ENCODE results near the gene ZNF134. TPM values are rescaled to one million over a fixed set of nuclear protein-coding genes. Genes with fewer than 3 reads are reported as not detected.

ZNF134 gene
- total and polyA plus RNA-seq, 9 of the 15 experiments (the other 6 are each of a cell fraction or from before 2014, with no cell fraction given) = 1.3 to 10.0 (median 5.7) TPM

DNA sequence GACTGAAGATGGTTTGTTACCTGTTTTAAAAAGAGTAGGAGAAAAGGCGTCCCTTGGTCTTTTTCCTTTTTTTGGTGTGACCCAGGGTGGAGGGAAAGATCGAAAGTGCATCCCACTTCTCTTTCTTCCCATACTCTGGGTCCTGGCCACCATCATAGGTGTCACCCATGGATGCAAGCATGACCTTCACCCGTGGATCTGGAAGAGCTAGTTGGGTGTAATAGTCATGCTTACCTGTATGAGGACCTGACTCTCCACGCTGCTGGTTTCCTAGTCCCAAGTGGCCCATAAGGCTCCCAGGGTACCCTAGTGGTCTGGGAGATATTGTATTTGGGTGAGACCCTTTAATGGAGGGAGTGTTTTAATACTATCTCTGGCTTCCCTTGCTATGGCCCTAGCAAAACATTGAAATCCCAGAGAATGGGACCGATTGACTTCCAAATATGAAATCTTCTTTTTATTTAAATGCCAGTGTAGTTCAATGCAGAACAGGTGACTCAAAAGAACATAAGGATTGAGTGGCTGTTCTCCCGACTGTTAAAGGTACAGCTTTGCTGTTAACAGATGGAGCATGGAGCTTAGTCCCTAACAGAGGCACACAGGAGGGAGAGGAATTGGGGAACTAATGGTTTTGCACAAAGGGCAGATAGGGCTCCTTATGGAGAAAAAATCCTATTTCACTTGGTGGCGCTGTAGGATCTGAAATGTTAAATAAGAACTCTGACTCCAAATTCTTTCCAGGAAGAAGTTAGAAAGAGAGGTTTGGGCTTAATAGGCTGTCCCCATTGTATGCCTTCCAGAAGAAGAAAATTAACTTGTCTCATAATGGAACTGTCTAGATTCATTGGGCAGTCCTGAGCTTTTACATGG lies 47.4 kb upstream of the ZNF134 start (continued):
- 0 out of 2 replicates have a peak, but pooled peaks have one; percentile 60 for TF ChIP-seq XRCC3 (IDR thresholded peaks at IDR 0.05)
- peak; percentile 77 for TF ChIP-seq ZFP36 (IDR thresholded peaks at IDR 0.05; ENCODE audit: low read depth, low read length, partially characterized antibody)
- TF ChIP-seq FOXA1 (IDR thresholded peaks at IDR 0.05; ENCODE audit: borderline replicate concordance) = no peak
- TF ChIP-seq, protein P1, sequence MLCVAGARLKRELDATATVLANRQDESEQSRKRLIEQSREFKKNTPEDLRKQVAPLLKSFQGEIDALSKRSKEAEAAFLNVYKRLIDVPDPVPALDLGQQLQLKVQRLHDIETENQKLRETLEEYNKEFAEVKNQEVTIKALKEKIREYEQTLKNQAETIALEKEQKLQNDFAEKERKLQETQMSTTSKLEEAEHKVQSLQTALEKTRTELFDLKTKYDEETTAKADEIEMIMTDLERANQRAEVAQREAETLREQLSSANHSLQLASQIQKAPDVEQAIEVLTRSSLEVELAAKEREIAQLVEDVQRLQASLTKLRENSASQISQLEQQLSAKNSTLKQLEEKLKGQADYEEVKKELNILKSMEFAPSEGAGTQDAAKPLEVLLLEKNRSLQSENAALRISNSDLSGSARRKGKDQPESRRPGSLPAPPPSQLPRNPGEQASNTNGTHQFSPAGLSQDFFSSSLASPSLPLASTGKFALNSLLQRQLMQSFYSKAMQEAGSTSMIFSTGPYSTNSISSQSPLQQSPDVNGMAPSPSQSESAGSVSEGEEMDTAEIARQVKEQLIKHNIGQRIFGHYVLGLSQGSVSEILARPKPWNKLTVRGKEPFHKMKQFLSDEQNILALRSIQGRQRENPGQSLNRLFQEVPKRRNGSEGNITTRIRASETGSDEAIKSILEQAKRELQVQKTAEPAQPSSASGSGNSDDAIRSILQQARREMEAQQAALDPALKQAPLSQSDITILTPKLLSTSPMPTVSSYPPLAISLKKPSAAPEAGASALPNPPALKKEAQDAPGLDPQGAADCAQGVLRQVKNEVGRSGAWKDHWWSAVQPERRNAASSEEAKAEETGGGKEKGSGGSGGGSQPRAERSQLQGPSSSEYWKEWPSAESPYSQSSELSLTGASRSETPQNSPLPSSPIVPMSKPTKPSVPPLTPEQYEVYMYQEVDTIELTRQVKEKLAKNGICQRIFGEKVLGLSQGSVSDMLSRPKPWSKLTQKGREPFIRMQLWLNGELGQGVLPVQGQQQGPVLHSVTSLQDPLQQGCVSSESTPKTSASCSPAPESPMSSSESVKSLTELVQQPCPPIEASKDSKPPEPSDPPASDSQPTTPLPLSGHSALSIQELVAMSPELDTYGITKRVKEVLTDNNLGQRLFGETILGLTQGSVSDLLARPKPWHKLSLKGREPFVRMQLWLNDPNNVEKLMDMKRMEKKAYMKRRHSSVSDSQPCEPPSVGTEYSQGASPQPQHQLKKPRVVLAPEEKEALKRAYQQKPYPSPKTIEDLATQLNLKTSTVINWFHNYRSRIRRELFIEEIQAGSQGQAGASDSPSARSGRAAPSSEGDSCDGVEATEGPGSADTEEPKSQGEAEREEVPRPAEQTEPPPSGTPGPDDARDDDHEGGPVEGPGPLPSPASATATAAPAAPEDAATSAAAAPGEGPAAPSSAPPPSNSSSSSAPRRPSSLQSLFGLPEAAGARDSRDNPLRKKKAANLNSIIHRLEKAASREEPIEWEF (CRISPR knock-in tag; IDR thresholded peaks at IDR 0.05) = no peak

DNA sequence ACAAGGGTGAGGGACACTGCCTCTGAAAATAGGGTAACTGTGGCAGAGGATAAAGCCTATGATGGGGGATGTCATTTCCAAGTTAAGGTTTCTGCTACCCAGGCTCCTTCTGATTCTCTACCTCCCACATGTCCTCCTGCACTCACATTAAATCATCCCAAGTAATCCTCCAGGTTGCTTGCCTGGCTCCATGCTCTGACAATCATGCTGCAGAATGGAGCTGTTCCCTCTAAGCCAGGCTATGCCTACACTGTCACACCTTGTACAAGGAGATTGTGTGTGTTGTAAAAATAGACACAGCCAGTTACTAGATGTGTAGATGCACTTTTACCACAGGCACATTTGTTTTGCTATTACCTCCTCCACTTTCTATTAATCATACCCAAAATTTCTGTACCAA lies 43.3 kb upstream of the ZNF134 start:
- ChIA-PET CTCF (ENCODE audit: low intra/inter-chr PET ratio) (no interaction called here), POLR2A (no interaction called here)
- H3K27ac ChIP-seq (ENCODE audit: extremely low read depth, low read depth, low read length) = no peak overlapping the region
- no peaks in the 10 kb centered on the region for H3K9me1 ChIP-seq (ENCODE audit: control insufficient read depth, insufficient read depth, low read length)
- DNase-seq (ENCODE audit: extremely low read depth in 1 of 4, low spot score in 3 of 4) = no peak
- no peaks in the 10 kb centered on the region for H3K4me1 ChIP-seq (replicated peaks in 1 of 2; ENCODE audit: control insufficient read depth in 2 of 2, insufficient read depth in 2 of 2, low read length in 2 of 2)
- no peak for FAIRE-seq
- no peak overlapping the region for H3K4me3 ChIP-seq
- H3K79me2 ChIP-seq (ENCODE audit: control insufficient read depth, insufficient read depth, low read length) = no peaks in the 10 kb centered on the region
- 0 out of 3 replicates have a peak, but pooled peaks cover 3% of the 10 kb centered on the region for H3K36me3 ChIP-seq (ENCODE audit: control insufficient read depth, insufficient read depth, low read length)
- no peak for TF ChIP-seq MCM3 (IDR thresholded peaks at IDR 0.05)
- in situ Hi-C loops (cut with MboI) (no loop called here), intact Hi-C loops (cut with micrococcal nuclease) (no loop called here)
- H2AFZ ChIP-seq (ENCODE audit: low read depth, low read length) = no peak overlapping the region
- BruUV-seq (replicated peaks) = no TSS peak
- H3K9me3 ChIP-seq (replicated peaks; ENCODE audit: control insufficient read depth, insufficient read depth, low read depth, low read length) = peaks cover 20% of the 10 kb centered on the region
- ATAC-seq = no peak
- H3K4me2 ChIP-seq (ENCODE audit: insufficient read depth, low read length) = no peak overlapping the region
- H3K27me3 ChIP-seq (ENCODE audit: control insufficient read depth in 2 of 2, insufficient read depth in 2 of 2, low read length in 2 of 2) = no peaks in the 10 kb centered on the region
- no peak overlapping the region for H3K9ac ChIP-seq (ENCODE audit: insufficient read depth in 1 of 2, low read depth in 2 of 2, low read length in 2 of 2)
- H4K20me1 ChIP-seq (replicated peaks; ENCODE audit: control insufficient read depth, insufficient read depth, low read length) = no peaks in the 10 kb centered on the region
